Stimulated activated CD8-positive, alpha-beta memory T cell treated with anti-CD3 and anti-CD28 coated beads, Interleukin-4, amount 100 ng/mL, for 1 hour (primary cell): ENCODE measurements around the gene OR52E8.
A peak's percentile ranks its signal among the peaks of the same experiment; 100 is the strongest.

ENCODE experiments used
- DNase-seq, 2 donors: peaks; one replicate each; pipeline ENCODE4 v3.0.0-alpha.2; 2020; ENCODE audit warnings: low read depth in 2 of 2, low spot score in 1 of 2

OR52E8 gene

DNA sequence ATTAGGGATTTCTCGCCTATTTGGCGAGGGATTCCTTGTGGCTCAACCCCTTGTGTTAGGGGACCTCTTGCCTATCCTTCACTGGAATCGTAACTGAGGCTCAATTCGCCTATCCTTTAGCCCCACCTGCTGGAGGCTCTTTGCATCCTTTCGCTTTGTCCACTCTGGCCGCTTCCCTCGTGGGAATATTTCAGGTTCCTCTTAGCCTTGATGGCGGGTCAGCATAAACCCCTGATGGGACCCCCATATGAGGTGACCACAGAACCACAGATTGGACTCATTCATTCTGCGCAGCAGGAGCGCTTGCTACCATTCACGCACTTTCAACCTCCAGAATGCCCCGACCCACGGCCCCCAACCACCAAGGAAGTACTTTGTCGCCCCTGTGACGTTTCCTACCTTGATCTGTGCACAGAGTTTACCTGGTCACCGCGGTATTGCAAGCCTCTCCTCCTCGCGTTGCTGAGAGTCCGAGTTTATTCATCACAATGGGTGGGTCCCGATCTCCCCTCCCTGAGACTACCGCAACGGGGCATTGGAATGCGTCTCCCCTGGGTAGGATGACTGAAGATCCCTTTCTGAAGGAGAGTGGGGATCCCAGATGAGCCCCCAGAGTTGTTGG, 48.9 kb downstream of the OR52E8 start, which contains the start of gene OR52N2:
Gene OR52N2, plus strand, starts transcription at position 425 of the 622 bp plus-strand sequence. CDS start 11,412 bp downstream, outside the sequence.
- peak; percentile 28 to 41 for DNase-seq

DNA sequence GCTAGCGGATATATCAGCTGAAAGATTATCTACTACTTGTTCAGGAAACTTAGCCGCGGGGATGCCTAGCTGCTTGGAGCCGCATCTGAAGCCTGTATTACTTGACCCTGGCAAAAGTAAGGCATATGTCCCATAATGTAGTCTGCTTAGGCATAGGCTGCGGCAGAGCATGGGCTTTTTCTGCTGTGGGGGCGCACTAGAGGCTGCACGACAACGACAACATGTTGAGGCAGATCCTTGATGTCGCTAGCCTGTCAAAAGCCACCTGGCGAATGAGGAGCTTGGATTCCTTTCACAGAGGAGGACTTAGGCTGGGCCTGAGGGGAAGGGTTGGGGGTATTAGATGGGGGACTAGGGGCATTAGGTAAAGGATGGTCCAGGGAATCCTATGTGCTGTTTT, 49.9 kb downstream of the OR52E8 start:
- DNase-seq = no peak
